ENCODE data around the gene SHLD1.
"Not testable (repeated sequence)": the region's sequence is repeated elsewhere in the genome, so short reads cannot be mapped to it uniquely, and the experiment has no call there.

Gene SHLD1

DNA sequence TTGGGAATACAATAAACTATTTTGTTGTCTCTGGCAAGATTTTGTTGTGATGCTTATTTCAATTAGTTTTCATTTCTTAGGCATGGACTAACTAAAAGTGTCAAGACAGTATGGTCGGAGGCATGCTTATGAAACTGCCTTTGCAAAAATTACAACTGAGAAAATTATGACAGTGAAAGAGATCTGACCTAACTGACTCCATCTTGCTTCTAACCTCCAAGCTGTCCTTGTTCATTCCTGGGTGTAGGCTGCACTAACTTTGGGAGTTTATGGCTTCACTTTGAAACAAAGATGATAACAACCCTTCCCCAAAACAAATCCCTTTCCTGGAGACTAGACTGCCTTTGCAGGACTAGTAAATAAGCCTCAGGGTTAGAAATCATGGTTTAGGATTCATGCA, 4.1 kb upstream of the SHLD1 start:
- TF ChIP-seq, protein P1, sequence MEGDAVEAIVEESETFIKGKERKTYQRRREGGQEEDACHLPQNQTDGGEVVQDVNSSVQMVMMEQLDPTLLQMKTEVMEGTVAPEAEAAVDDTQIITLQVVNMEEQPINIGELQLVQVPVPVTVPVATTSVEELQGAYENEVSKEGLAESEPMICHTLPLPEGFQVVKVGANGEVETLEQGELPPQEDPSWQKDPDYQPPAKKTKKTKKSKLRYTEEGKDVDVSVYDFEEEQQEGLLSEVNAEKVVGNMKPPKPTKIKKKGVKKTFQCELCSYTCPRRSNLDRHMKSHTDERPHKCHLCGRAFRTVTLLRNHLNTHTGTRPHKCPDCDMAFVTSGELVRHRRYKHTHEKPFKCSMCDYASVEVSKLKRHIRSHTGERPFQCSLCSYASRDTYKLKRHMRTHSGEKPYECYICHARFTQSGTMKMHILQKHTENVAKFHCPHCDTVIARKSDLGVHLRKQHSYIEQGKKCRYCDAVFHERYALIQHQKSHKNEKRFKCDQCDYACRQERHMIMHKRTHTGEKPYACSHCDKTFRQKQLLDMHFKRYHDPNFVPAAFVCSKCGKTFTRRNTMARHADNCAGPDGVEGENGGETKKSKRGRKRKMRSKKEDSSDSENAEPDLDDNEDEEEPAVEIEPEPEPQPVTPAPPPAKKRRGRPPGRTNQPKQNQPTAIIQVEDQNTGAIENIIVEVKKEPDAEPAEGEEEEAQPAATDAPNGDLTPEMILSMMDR (IDR thresholded peaks at IDR 0.05; ENCODE audit: control insufficient read depth, insufficient read depth, low read depth, low read length, missing control alignments): no peak
- no peak for DNase-seq (ENCODE audit: low read depth)
- no peak overlapping the region for H3K4me3 ChIP-seq (ENCODE audit: control insufficient read depth, low read depth, low read length)

DNA sequence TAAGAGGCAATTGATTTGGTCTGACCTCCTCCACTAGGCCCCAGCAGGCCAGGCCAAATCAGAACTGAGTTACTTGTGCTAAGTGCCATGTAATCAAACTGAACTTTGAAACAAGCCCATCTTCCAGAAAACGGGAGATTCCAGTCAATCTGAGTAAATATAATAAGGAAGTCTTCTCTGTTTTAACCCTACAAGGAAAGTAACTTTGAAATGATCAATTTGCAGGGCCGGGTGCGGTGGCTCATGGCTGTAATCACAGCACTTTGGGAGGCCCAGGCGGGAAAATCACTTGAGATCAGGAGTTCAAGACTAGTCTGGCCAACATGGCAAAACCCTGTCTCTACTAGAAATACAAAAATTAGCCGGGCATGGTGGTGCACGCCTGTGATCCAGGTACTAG, 2.0 kb upstream of the SHLD1 start:
- H3K4me3 ChIP-seq (ENCODE audit: control insufficient read depth, low read depth, low read length): no peak overlapping the region
- TF ChIP-seq, protein P1 (IDR thresholded peaks at IDR 0.05; ENCODE audit: control insufficient read depth, insufficient read depth, low read depth, low read length, missing control alignments): no peak
- no peak for DNase-seq (ENCODE audit: low read depth)

- H3K4me3 ChIP-seq (ENCODE audit: control insufficient read depth, low read depth, low read length); DNase-seq (ENCODE audit: low read depth): not testable (repeated sequence)
Measured at GRCh38 chr20:5749512-5749951, 669 bp upstream of the SHLD1 start.

GRCh38 chr20:5751856-5752255, 1.7 kb downstream of the SHLD1 start:
- DNase-seq (ENCODE audit: low read depth): no peak
- TF ChIP-seq, protein P1 (IDR thresholded peaks at IDR 0.05; ENCODE audit: control insufficient read depth, insufficient read depth, low read depth, low read length, missing control alignments): no peak
- H3K4me3 ChIP-seq (ENCODE audit: control insufficient read depth, low read depth, low read length): no peak overlapping the region

- DNase-seq (ENCODE audit: low read depth): no peak
- H3K4me3 ChIP-seq (ENCODE audit: control insufficient read depth, low read depth, low read length): no peak overlapping the region
- TF ChIP-seq, protein P1 (IDR thresholded peaks at IDR 0.05; ENCODE audit: control insufficient read depth, insufficient read depth, low read depth, low read length, missing control alignments): no peak
Measured at GRCh38 chr20:5753814-5754213, 3.6 kb downstream of the SHLD1 start.

- TF ChIP-seq, protein P1 (IDR thresholded peaks at IDR 0.05; ENCODE audit: control insufficient read depth, insufficient read depth, low read depth, low read length, missing control alignments): no peak
- no peak for DNase-seq (ENCODE audit: low read depth)
- no peak overlapping the region for H3K4me3 ChIP-seq (ENCODE audit: control insufficient read depth, low read depth, low read length)
Measured at GRCh38 chr20:5757949-5758348, 7.7 kb downstream of the SHLD1 start.

- TF ChIP-seq, protein P1 (IDR thresholded peaks at IDR 0.05; ENCODE audit: control insufficient read depth, insufficient read depth, low read depth, low read length, missing control alignments): no peak
- H3K4me3 ChIP-seq (ENCODE audit: control insufficient read depth, low read depth, low read length): no peak overlapping the region
- DNase-seq (ENCODE audit: low read depth): no peak
Measured at GRCh38 chr20:5766085-5766764, 16.0 kb downstream of the SHLD1 start.
